ENCODE measurements around the gene MPP2. TPM values are rescaled to one million over a fixed set of nuclear protein-coding genes. Genes with fewer than 3 reads are reported as not detected.

Gene MPP2
- total RNA-seq, 6 donors from 2014 or later = 0.20 to 2.0 (median 0.74) TPM; not detected in 1

- peak in 1 of 2 donors; percentile 65 for DNase-seq
- no peaks in the 10 kb centered on the region for H3K9me3 ChIP-seq
- H3K4me1 ChIP-seq = peaks cover 9 to 25% (median 12%) of the 10 kb centered on the region in 4 donors
- 35 to 45% methylated on average over 7 of the region's 7 CpGs for WGBS, 2 donors
- peak overlapping the region in 1 of 4 donors; percentile 44 for H3K27ac ChIP-seq
- H3K4me3 ChIP-seq = no peak overlapping the region
- H3K27me3 ChIP-seq = no peaks in the 10 kb centered on the region
- TF ChIP-seq EP300 (IDR thresholded peaks at IDR 0.05) = no peak
- no peak for TF ChIP-seq POLR2AphosphoS5 (IDR thresholded peaks at IDR 0.05)
- no peak for TF ChIP-seq POLR2A (IDR thresholded peaks at IDR 0.05)
- TF ChIP-seq CTCF (IDR thresholded peaks at IDR 0.05) = no peak
- no peaks in the 10 kb centered on the region for H3K36me3 ChIP-seq
- ATAC-seq (ENCODE audit: low FRiP score in 2 of 2) = peak in 1 of 2 donors; percentile 34
Observed at GRCh38 chr17:43839670-43840108, 67.6 kb downstream of the MPP2 start.

GRCh38 chr17:43834106-43834505 is 73.2 kb downstream of the MPP2 start:
- DNase-seq = no peak
- H3K9me3 ChIP-seq = no peaks in the 10 kb centered on the region
- no peak for ATAC-seq (ENCODE audit: low FRiP score in 2 of 2)
- no peak overlapping the region for H3K27ac ChIP-seq
- H3K27me3 ChIP-seq = peaks cover 0 to 7% (median 0%) of the 10 kb centered on the region in 4 donors
- WGBS, 2 donors = 31 to 59% methylated on average over 2 of the region's 2 CpGs
- H3K4me3 ChIP-seq = no peak overlapping the region
- H3K4me1 ChIP-seq = peaks cover 20 to 43% (median 27%) of the 10 kb centered on the region in 4 donors
- no peak for TF ChIP-seq POLR2AphosphoS5 (IDR thresholded peaks at IDR 0.05)
- TF ChIP-seq CTCF (IDR thresholded peaks at IDR 0.05) = no peak
- no peak for TF ChIP-seq EP300 (IDR thresholded peaks at IDR 0.05)
- TF ChIP-seq POLR2A (IDR thresholded peaks at IDR 0.05) = no peak
- H3K36me3 ChIP-seq = peaks cover 0 to 22% (median 6%) of the 10 kb centered on the region in 4 donors

- DNase-seq = peak; percentile 77 to 94
- peak within 1 kb of the TSS; percentile 38 to 87 (median 78) for H3K4me3 ChIP-seq
- H3K9me3 ChIP-seq = no peaks in the 10 kb centered on the region
- H3K27me3 ChIP-seq = peaks cover 0 to 7% (median 0%) of the 10 kb centered on the region in 4 donors
- peaks cover 0 to 31% (median 6%) of the 10 kb centered on the region in 4 donors for H3K36me3 ChIP-seq
- peak; percentile 84 to 96 for ATAC-seq (ENCODE audit: low FRiP score in 2 of 2)
- TF ChIP-seq POLR2AphosphoS5 (IDR thresholded peaks at IDR 0.05) = peak; percentile 55 to 84
- TF ChIP-seq POLR2A (IDR thresholded peaks at IDR 0.05) = peak in 3 of 4 donors; percentile 31 to 80 (median 67)
- TF ChIP-seq CTCF (IDR thresholded peaks at IDR 0.05) = no peak
- no peak for TF ChIP-seq EP300 (IDR thresholded peaks at IDR 0.05)
- WGBS, 2 donors = 5 to 6% methylated on average over 14 to 57 of the region's 87 CpGs
- H3K27ac ChIP-seq = peak within 1 kb of the TSS; percentile 75 to 90 (median 81)
- peaks cover 26 to 43% (median 31%) of the 10 kb centered on the region in 4 donors for H3K4me1 ChIP-seq
Observed at GRCh38 chr17:43832976-43833829, 74.1 kb downstream of the MPP2 start, which contains the start of gene MPP3. Gene MPP3 (minus strand): TSS chr17:43833146. CDS start chr17:43831906, 1,240 bp downstream.

GRCh38 chr17:43832168-43832975 is 75.0 kb downstream of the MPP2 start:
- Histone ChIP-seq H3K27ac (peak overlapping the region; percentile 75 to 90 (median 81)), H3K9me3 (no peaks in the 10 kb centered on the region), H3K4me3 (peak overlapping the region; percentile 38 to 87 (median 78)), H3K27me3 (peaks cover 0 to 7% (median 0%) of the 10 kb centered on the region in 4 donors), H3K36me3 (peaks cover 0 to 34% (median 9%) of the 10 kb centered on the region in 4 donors), H3K4me1 (peaks cover 26 to 43% (median 35%) of the 10 kb centered on the region in 4 donors)
- WGBS, 2 donors = 26 to 42% methylated on average over 7 to 13 of the region's 51 CpGs
- DNase-seq (peak; percentile 64 to 93), ATAC-seq (ENCODE audit: low FRiP score in 2 of 2) (peak; percentile 20 to 88)
- no peak for TF ChIP-seq EP300 (IDR thresholded peaks at IDR 0.05)
